SU-DHL-6 (cell line): ENCODE measurements around the gene KRT31.

Experiments
- H2AFZ ChIP-seq: fragments of 200-600 bp; sonication (generic); 2 replicates; pipeline ENCODE4 v1.6.1; 2014; ENCODE audit warnings: low read depth, mild to moderate bottlenecking, moderate library complexity, mixed read lengths, antibody characterized with exemption, low read length; ENCODE audit not compliant: severe bottlenecking
- H3F3A ChIP-seq: fragments of 200-600 bp; shearing (Covaris generic); 2 replicates; pipeline ENCODE4 v1.6.0; 2016; ENCODE audit warnings: antibody characterized with exemption, mild to moderate bottlenecking; ENCODE audit not compliant: insufficient read depth
- H3K27ac ChIP-seq: fragments of 200-600 bp; sonication (generic); 2 replicates; pipeline ENCODE4 v1.5.1; 2016; ENCODE audit warnings: low read depth, mild to moderate bottlenecking, low read length, moderate library complexity, mixed read lengths
- H3K27me3 ChIP-seq: fragments of 200-600 bp; sonication (generic), shearing (Covaris generic); 2 replicates; pipeline ENCODE4 v1.6.0; 2014; ENCODE audit warnings: mild to moderate bottlenecking, low read length
- H3K36me3 ChIP-seq: fragments of 200-600 bp; sonication (generic); 2 replicates; pipeline ENCODE4 v1.6.1; 2014; ENCODE audit warnings: mild to moderate bottlenecking, low read length, mixed read lengths
- H3K4me2 ChIP-seq: fragments of 300-600, 200-600 bp; shearing (Covaris generic), sonication (generic); 2 replicates; pipeline ENCODE4 v1.6.0; 2014; ENCODE audit warnings: low read length, low read depth, mild to moderate bottlenecking; ENCODE audit not compliant: poor library complexity, severe bottlenecking
- H3K4me3 ChIP-seq: fragments of 200-600 bp; sonication (generic); 2 replicates; pipeline ENCODE4 v1.5.1; 2014; ENCODE audit warnings: antibody characterized with exemption, low read length, mild to moderate bottlenecking, mixed read lengths; ENCODE audit not compliant: insufficient read depth, poor library complexity, severe bottlenecking
- H3K79me2 ChIP-seq: fragments of 200-600 bp; sonication (generic); 2 replicates; pipeline ENCODE4 v1.6.1; 2014; ENCODE audit warnings: mild to moderate bottlenecking, low read length, moderate library complexity; ENCODE audit not compliant: insufficient read depth
- H3K9ac ChIP-seq: fragments of 200-600 bp; sonication (generic); 2 replicates; pipeline ENCODE4 v1.7.0; 2014; ENCODE audit warnings: mild to moderate bottlenecking, low read length
- H3K9me2 ChIP-seq: fragments of 200-600 bp; sonication (generic); replicated peaks from 2 replicates; pipeline ENCODE4 v1.6.1; 2014; ENCODE audit warnings: low read length; ENCODE audit not compliant: insufficient read depth
- H3K9me3 ChIP-seq: fragments of 200-600 bp; sonication (generic); 2 replicates; pipeline ENCODE4 v1.6.1; 2014; ENCODE audit warnings: low read length, mixed read lengths; ENCODE audit not compliant: insufficient read depth
- H4K20me1 ChIP-seq: fragments of 200-600 bp; sonication (generic); 2 replicates; pipeline ENCODE4 v1.6.1; 2014; ENCODE audit warnings: low read depth, mild to moderate bottlenecking, antibody characterized with exemption, low read length, moderate library complexity, mixed read lengths
- CTCF ChIP-seq: fragments of 200-600 bp; sonication (generic); IDR thresholded peaks from one replicate; pipeline ENCODE4 v1.5.1; 2017; ENCODE audit warnings: antibody characterized with exemption, mild to moderate bottlenecking, low read length, moderate library complexity; ENCODE audit not compliant: insufficient read depth, poor library complexity, severe bottlenecking
- EZH2phosphoT487 ChIP-seq: fragments of 200-600 bp; sonication (generic), shearing (Covaris generic); conservative IDR thresholded peaks from 2 replicates; pipeline ENCODE4 v1.6.1; 2018; ENCODE audit warnings: mild to moderate bottlenecking, antibody characterized with exemption, low read length, moderate library complexity, mixed read lengths

KRT31 gene

GRCh38 chr17:41403404-41404023, 6.1 kb upstream of the KRT31 start:
- Histone ChIP-seq H3K4me3 (no peak overlapping the region), H3K4me2 (no peak overlapping the region), H3K27ac (no peak overlapping the region)

GRCh38 chr17:41402161-41402560, 4.8 kb upstream of the KRT31 start:
- Histone ChIP-seq H3K4me3 (no peak overlapping the region), H3K27me3 (no peaks in the 10 kb centered on the region), H3K9me3 (no peaks in the 10 kb centered on the region), H3K9me2 (no peaks in the 10 kb centered on the region), H4K20me1 (no peaks in the 10 kb centered on the region), H3K4me2 (no peak overlapping the region), H3K27ac (no peak overlapping the region), H3K79me2 (no peaks in the 10 kb centered on the region), H2AFZ (no peak overlapping the region), H3F3A (no peaks in the 10 kb centered on the region), H3K36me3 (no peaks in the 10 kb centered on the region), H3K9ac (no peak overlapping the region)
- TF ChIP-seq CTCF (no peak), EZH2phosphoT487 (no peak)

More at GRCh38 chr17:41403404-41404023, 6.1 kb upstream of the KRT31 start:
- TF ChIP-seq CTCF (no peak), EZH2phosphoT487 (no peak)
- no peak overlapping the region for H2AFZ ChIP-seq
- H3K36me3 ChIP-seq: no peaks in the 10 kb centered on the region
- no peaks in the 10 kb centered on the region for H3K9me2 ChIP-seq
- no peaks in the 10 kb centered on the region for H3F3A ChIP-seq
- H3K27me3 ChIP-seq: no peaks in the 10 kb centered on the region
- no peaks in the 10 kb centered on the region for H4K20me1 ChIP-seq
- H3K9me3 ChIP-seq: no peaks in the 10 kb centered on the region
- no peak overlapping the region for H3K9ac ChIP-seq
- H3K79me2 ChIP-seq: no peaks in the 10 kb centered on the region

GRCh38 chr17:41396340-41396739, 1.1 kb downstream of the KRT31 start:
- Histone ChIP-seq H3K9me3 (no peaks in the 10 kb centered on the region), H3K36me3 (no peaks in the 10 kb centered on the region), H3K4me3 (no peak overlapping the region), H3K79me2 (no peaks in the 10 kb centered on the region), H3K27me3 (0 out of 2 replicates have a peak, but pooled peaks cover 2% of the 10 kb centered on the region), H3K9me2 (no peaks in the 10 kb centered on the region), H2AFZ (no peak overlapping the region), H3K4me2 (no peak overlapping the region), H3F3A (no peaks in the 10 kb centered on the region), H4K20me1 (no peaks in the 10 kb centered on the region), H3K9ac (no peak overlapping the region), H3K27ac (no peak overlapping the region)
- TF ChIP-seq CTCF: no peak
